ENCODE data around the gene FZD4. TPM values are rescaled to one million over a fixed set of nuclear protein-coding genes. Genes with fewer than 3 reads are reported as not detected.

FZD4 gene
- total and polyA plus RNA-seq, 12 donors: 13.5 to 34.6 (median 22.4) TPM

- DNase-seq (no peak), ATAC-seq (no peak)
- Histone ChIP-seq H3K4me1 (peaks cover 0 to 28% (median 20%) of the 10 kb centered on the region in 9 donors), H3K9me3 (peaks cover 0 to 12% (median 2%) of the 10 kb centered on the region in 11 donors), H3K36me3 (no peaks in the 10 kb centered on the region), H3K27ac (no peak overlapping the region), H3K27me3 (no peaks in the 10 kb centered on the region), H3K4me3 (no peak overlapping the region)
- intact Hi-C loops (cut with DNase I): loop anchor here in 1 of 10 donors (10.0 kb wide), 1 partner anchor 457 kb away; no protein-coding TSS in a partner anchor
- no peak for TF ChIP-seq CTCF (IDR thresholded peaks at IDR 0.05)
- WGBS, 2 donors: 0 to 2% methylated on average over 1 of the region's 1 CpG
Observed at GRCh38 chr11:86912238-86912637, 43.0 kb downstream of the FZD4 start.

- peaks cover 0 to 11% (median 4%) of the 10 kb centered on the region in 9 donors for H3K4me1 ChIP-seq
- intact Hi-C loops (cut with DNase I): loop anchor here in 1 of 10 donors (10.0 kb wide), 1 partner anchor 456 kb away; no protein-coding TSS in a partner anchor
- no peaks in the 10 kb centered on the region for H3K36me3 ChIP-seq
- no peak for TF ChIP-seq CTCF (IDR thresholded peaks at IDR 0.05)
- 92 to 93% methylated on average over 3 of the region's 3 CpGs for WGBS, 2 donors
- peaks cover 0 to 12% (median 2%) of the 10 kb centered on the region in 11 donors for H3K9me3 ChIP-seq
- DNase-seq (no peak), ATAC-seq (no peak)
- H3K27me3 ChIP-seq: no peaks in the 10 kb centered on the region
- no peak overlapping the region for H3K27ac ChIP-seq
- H3K4me3 ChIP-seq: no peak overlapping the region
Observed at GRCh38 chr11:86910592-86910991, 44.6 kb downstream of the FZD4 start.

GRCh38 chr11:86906198-86906597 is 49.0 kb downstream of the FZD4 start:
- ATAC-seq: no peak
- WGBS, 2 donors: 93 to 94% methylated on average over 24 of the region's 24 CpGs
- no peaks in the 10 kb centered on the region for H3K4me1 ChIP-seq
- TF ChIP-seq CTCF (IDR thresholded peaks at IDR 0.05): no peak
- no peaks in the 10 kb centered on the region for H3K9me3 ChIP-seq
- no peak overlapping the region for H3K4me3 ChIP-seq
- no peaks in the 10 kb centered on the region for H3K27me3 ChIP-seq
- H3K36me3 ChIP-seq: no peaks in the 10 kb centered on the region
- intact Hi-C loops (cut with DNase I): no loop called here
- DNase-seq: no peak
- no peak overlapping the region for H3K27ac ChIP-seq

GRCh38 chr11:86905252-86905651 is 49.9 kb downstream of the FZD4 start:
- DNase-seq (no peak), ATAC-seq (no peak)
- Histone ChIP-seq H3K36me3 (no peaks in the 10 kb centered on the region), H3K4me1 (no peaks in the 10 kb centered on the region), H3K4me3 (no peak overlapping the region), H3K27me3 (no peaks in the 10 kb centered on the region), H3K27ac (no peak overlapping the region), H3K9me3 (no peaks in the 10 kb centered on the region)
- intact Hi-C loops (cut with DNase I): no loop called here
- TF ChIP-seq CTCF (IDR thresholded peaks at IDR 0.05): no peak
- WGBS, 2 donors: 95 to 98% methylated on average over 3 of the region's 3 CpGs

All from heart right ventricle (tissue), 16 donors.